GM21423 (cell line): Measurements from ENCODE around the gene PTPRR.

Experiments used
- ATAC-seq: cut with Tn5 transposase; IDR thresholded peaks from one replicate; pipeline ENCODE4 v1.9.1; 2021; ENCODE audit warnings: mild to moderate bottlenecking, moderate library complexity; ENCODE audit not compliant: unreplicated experiment

The PTPRR gene

GRCh38 chr12:70615174-70615866 is 305.2 kb downstream of the PTPRR start:
- ATAC-seq = no peak

DNA sequence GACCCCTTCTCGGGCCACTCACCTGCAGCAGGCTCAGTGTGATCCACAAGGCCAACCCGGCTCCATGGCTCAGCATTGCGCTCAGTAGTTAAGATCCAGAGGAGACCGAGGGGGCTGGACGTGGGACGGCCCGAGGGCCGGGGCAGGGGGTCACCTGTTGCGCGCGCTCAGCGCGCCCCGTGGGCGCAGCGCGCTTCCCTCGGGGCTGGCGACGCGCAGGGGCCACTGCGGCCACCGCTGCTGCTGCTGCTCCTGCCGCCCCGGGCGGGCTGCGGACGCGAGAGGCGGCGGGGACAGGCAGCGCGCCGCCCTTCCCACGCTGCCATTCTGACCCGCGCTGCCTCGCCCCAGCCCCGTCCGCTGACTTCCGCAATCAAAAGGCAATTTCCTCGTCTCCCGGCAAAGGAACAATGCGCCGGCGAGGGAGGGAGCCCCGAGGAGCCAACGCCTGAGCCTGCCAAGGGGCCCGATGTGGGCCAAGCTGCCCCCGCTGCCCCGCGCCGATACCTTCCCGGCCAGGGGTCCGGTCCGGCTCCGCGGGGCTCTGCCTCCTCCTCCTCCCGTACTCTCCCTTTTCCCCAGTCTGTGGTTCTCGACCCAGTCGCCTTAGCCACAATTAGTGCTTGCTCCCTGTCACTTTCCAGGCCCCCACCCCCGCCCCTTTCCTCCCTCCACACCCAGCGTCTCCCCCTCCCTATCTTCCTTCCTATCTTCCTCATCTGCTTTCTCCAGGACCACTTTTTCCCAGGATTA is 310.6 kb downstream of the PTPRR start:
- ATAC-seq = no peak

GRCh38 chr12:70609203-70609602 is 311.3 kb downstream of the PTPRR start:
- ATAC-seq = no peak

DNA sequence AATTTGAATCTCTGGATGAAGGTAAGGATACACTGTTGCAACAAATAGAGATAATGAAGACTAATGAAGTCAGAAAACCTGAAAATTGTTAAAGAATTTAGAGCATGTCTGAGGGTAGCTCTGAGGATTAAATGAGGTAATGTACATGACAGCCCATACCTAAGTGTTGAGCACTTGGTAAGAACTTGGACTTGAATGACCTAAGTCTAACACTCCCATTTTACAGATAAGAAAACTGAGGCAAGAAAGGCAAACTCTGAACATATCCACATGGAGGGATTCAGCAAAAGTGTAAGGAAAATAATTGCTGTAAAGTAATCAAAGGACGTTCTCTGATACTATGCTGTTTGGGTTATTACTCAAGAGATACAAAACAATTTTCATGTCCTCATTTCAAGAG is 312.4 kb downstream of the PTPRR start:
- no peak for ATAC-seq

GRCh38 chr12:70607107-70607506 is 313.4 kb downstream of the PTPRR start:
- ATAC-seq = no peak

DNA sequence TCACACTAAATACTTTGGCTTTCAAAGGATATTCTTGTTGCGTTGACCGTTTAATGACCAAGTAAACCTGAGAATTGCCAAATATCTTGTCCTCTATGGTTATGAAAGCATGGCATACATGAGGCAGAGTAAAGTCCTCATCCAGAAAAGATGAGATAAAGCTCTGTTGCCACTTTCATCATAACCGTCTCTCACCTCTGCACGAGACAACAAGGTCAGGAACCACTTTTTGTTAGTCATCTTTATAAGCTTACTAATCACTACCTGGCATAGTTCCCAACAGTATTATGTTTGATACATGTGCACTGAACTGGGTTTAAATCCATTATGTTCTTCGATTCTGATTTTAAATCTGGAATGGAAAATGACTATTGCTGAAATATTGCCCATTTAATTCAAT is 314.6 kb downstream of the PTPRR start:
- no peak for ATAC-seq

GRCh38 chr12:70604662-70605061 is 315.9 kb downstream of the PTPRR start:
- ATAC-seq = no peak

- ATAC-seq = no peak
Observed at GRCh38 chr12:70603044-70603443, 317.5 kb downstream of the PTPRR start.

DNA sequence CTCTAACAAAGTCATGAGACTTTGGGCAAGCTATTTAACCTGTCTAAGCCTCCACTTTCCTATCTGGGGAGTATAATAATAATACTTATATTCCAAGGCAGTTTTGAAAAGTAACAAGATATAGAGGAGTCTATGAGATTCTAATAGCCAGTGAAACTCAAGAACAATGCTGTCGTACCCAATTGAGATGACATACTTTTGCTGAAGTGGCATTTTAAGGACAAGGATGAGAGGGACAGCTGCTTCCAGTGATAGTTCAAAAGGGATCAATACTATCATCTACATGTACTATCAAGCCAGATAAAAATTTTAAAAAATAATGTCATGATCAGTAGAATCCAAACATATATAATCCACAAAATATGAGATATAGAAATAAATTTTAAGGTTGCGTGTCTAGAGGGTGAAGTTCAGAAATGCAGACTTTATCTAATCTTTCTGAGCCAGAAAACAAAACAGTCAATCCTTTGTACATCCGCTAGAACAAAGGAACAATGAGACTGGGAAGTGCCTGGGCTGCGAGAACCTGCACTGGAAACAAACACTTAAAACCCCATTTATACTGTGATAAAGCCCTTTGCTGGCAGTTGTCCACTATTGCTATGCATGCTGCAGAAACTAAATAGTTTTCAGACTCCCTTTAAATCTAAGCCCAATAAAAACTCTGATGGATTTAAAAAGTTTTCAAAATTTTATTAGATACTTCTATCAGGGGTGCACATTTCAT is 321.9 kb downstream of the PTPRR start:
- no peak for ATAC-seq

DNA sequence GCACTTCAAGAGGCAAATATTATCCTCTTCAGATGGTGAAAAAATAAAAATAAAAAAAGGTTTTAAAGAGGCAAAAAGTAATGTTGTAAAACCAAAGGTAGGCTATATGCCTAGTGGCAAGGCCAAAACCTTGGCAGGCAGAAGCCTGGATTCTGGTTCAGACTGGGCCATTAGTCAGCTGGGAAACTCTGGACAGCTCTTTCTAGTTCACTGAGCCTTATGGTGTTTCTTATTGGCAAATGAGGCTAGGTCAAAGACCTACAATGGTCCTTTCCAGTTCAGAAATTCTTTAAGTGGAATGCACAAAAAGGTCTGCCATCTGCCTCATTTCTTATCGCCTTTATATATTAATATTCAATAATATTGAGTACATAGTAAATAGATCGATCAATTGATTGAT is 327.9 kb downstream of the PTPRR start:
- ATAC-seq = no peak

DNA sequence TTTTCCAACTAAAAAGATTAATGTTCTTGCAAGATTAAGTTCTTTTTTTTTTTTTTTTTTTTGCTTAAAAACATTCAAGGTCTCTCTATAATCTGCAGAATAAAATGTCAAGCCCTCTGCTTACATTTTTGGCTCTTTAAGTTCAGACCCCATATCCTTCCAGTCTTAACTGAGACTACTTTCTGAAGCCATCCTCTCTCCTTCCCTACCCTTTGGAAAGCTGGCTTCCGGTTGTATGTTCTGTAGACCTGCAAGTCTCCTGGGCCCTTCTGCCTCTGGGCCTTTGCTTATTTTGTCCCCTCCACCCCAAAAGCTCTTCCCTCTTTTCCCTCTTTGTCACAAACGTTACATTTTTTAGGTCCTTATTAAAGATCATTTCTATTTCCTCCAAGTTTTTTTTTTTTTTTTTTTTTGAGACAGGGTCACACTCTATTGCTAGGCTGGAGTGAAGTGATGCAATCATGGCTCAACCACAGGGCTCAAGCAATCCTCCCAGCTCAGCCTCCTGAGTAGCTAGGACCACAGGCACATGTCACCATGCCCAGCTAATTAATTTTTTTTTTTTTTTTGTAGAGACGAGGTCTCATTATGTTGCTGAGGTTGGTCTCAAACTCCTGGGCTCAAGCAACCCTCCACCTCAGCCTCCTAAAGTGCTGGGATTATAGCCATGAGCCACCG is 329.9 kb downstream of the PTPRR start:
- no peak for ATAC-seq

DNA sequence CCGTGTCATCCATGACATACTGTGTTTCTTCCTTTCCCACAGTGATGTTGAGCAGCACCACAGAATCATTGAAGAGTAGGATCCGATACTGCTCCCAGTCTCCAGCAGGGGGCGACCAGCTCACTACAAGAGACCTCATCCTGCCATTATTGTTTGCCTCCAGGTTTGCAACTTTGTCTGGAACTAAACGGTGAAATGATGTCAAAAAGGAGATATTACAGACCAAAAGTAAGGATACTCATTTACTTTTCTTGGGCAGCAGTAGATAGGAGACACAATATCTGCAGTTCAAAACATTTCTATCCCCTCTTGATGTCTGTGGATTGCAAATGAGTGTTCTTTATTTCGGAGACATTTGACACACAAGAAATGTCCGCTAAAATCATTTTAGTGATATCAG is 330.5 kb downstream of the PTPRR start:
- ATAC-seq = peak; percentile 87
